ENCODE data around the gene COL13A1. TPM values are rescaled to one million over a fixed set of nuclear protein-coding genes. Genes with fewer than 3 reads are reported as not detected.

The COL13A1 gene
- total and polyA plus RNA-seq, 8 donors, result 2.1 to 68.5 (median 52.4) TPM

DNA sequence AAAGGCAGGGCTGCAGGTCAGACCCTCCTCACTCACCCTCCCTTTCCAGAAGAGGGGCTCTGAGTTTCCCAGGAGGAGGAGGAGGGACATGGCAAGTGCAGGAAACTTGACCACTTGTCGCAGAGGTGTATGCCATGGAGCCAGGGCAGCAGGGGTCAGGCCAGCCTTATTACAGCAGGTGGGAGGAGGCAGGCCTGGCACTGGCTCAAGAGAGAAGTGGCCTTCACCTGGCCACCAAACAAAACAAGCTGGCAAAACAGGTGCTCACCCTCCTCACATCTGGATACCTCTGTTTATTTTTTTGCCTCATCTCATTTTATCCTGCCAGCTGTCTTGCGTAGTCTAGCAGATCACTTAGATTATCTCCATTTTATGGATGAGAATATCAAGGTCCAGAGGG is 12.5 kb downstream of the COL13A1 start:
- TF ChIP-seq, protein P1, sequence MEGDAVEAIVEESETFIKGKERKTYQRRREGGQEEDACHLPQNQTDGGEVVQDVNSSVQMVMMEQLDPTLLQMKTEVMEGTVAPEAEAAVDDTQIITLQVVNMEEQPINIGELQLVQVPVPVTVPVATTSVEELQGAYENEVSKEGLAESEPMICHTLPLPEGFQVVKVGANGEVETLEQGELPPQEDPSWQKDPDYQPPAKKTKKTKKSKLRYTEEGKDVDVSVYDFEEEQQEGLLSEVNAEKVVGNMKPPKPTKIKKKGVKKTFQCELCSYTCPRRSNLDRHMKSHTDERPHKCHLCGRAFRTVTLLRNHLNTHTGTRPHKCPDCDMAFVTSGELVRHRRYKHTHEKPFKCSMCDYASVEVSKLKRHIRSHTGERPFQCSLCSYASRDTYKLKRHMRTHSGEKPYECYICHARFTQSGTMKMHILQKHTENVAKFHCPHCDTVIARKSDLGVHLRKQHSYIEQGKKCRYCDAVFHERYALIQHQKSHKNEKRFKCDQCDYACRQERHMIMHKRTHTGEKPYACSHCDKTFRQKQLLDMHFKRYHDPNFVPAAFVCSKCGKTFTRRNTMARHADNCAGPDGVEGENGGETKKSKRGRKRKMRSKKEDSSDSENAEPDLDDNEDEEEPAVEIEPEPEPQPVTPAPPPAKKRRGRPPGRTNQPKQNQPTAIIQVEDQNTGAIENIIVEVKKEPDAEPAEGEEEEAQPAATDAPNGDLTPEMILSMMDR (IDR thresholded peaks at IDR 0.05), result no peak
- H3K36me3 ChIP-seq, result no peaks in the 10 kb centered on the region
- peaks cover 0 to 6% of the 10 kb centered on the region in 2 donors for H3K4me1 ChIP-seq
- H3K4me3 ChIP-seq, result no peak overlapping the region
- intact Hi-C loops (cut with DNase I), result no loop called here
- H3K27me3 ChIP-seq, result no peaks in the 10 kb centered on the region
- no peak for ATAC-seq
- no peak overlapping the region for H3K27ac ChIP-seq
- peaks cover 0 to 2% of the 10 kb centered on the region in 2 donors for H3K9me3 ChIP-seq
- no peak for DNase-seq

DNA sequence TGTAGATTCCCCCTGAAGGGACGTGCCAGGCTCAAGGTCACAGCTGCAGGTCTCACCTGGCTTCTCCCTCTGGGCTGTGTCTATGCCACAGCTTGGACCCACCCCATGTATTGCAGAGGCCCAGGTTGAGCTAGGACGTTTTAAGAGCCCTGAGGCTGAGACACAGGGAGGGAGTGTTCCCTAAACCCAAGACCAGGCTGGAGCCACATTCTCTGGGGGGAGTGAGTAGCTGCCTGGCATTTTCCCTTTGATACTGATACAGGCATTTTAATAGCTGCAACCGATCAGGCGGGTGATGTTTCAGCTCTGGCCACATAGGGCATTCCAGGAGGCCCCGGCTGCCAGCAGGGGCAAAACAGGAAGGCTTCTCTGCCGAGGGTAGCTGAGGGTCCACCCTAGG is 13.4 kb downstream of the COL13A1 start:
- Histone ChIP-seq H3K36me3 (no peaks in the 10 kb centered on the region), H3K4me3 (no peak overlapping the region), H3K27me3 (no peaks in the 10 kb centered on the region), H3K4me1 (peaks cover 0 to 6% of the 10 kb centered on the region in 2 donors), H3K27ac (no peak overlapping the region), H3K9me3 (peaks cover 0 to 2% of the 10 kb centered on the region in 2 donors)
- DNase-seq (no peak), ATAC-seq (no peak)
- intact Hi-C loops (cut with DNase I), result no loop called here
- TF ChIP-seq, protein P1 (IDR thresholded peaks at IDR 0.05), result no peak

DNA sequence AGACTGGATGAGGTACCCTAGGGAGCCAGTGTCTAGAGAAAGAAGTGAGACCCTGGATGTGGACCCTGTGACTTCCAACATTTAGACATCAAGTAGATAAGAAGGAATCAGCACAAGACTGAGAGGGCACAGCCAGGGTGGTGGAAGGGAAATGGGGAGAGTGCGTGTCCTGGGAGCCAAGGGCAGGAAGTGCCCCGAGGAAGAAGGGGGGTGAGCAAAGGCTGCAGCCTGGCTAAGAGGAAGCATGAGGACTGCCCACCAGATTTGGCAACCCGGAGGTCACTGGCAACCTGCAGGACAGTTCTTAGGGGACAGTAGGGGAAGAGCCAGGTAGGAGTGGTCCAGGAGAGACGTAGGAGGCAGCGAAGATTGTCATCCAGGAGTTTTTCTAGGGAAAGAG is 14.8 kb downstream of the COL13A1 start:
- DNase-seq (no peak), ATAC-seq (peak; percentile 23)
- Histone ChIP-seq H3K27me3 (no peaks in the 10 kb centered on the region), H3K9me3 (peaks cover 0 to 2% of the 10 kb centered on the region in 2 donors), H3K4me1 (peaks cover 0 to 6% of the 10 kb centered on the region in 2 donors), H3K27ac (no peak overlapping the region), H3K4me3 (no peak overlapping the region), H3K36me3 (no peaks in the 10 kb centered on the region)
- intact Hi-C loops (cut with DNase I), result no loop called here
- TF ChIP-seq, protein P1 (IDR thresholded peaks at IDR 0.05), result no peak

DNA sequence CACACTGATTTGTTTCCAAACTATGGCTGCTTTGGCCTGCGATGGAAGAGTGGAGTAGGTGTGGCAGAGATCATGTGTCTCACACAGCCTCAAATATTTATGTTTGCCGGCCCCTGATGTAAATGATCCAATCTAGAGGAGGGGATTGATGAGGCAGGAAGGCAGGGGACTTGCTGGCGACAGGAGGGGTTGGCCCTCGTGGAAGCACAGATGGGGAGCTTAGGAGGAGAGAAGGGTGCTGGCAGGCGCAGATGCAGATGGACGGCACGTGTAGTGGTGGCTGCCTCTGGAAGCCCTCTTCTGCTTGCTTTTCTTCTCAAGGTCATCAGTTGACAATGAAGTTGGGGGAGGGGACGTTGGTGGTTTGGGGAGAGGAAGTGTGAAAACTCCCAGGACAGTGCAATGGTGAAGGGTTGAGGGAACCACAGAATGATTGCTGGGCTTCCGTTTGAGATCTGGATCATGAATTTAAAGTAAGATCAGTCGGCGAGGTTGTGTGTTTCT is 15.4 kb downstream of the COL13A1 start:
- TF ChIP-seq, protein P1 (IDR thresholded peaks at IDR 0.05), result no peak
- H3K27ac ChIP-seq, result peak overlapping the region in 1 of 2 donors; percentile 41
- H3K27me3 ChIP-seq, result no peaks in the 10 kb centered on the region
- ATAC-seq (no peak), DNase-seq (peak in 2 of 4 donors; percentile 69 to 75)
- no peak overlapping the region for H3K4me3 ChIP-seq
- H3K9me3 ChIP-seq, result peaks cover 0 to 2% of the 10 kb centered on the region in 2 donors
- H3K4me1 ChIP-seq, result peaks cover 0 to 6% of the 10 kb centered on the region in 2 donors
- no peaks in the 10 kb centered on the region for H3K36me3 ChIP-seq
- intact Hi-C loops (cut with DNase I), result no loop called here

DNA sequence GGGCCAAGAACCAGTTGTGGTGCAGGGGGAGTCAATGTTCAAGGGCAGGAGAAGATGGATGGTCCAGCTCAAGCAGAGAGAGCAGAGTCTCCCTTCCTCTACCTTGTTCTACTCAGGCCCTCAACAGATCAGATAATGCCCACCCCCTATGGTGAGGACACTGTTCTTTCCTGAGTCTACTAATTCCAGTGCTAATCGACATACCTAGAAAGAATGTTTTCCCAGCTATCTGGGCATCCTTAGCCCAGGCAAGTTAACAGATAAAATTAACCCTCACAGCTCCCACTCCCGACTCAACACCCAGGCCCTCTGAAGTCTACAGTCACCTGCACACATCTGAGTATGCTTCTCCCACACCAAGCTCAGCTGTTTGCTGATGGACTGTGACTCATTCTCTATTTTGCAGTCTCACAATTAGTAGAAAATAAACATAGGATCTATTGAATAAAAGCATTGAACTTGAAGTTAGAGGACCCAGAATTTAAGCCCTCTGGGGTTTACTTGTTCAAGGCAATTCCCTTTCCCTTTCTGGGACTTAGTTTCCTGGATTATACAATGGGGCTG is 17.1 kb downstream of the COL13A1 start:
- Histone ChIP-seq H3K27me3 (no peaks in the 10 kb centered on the region), H3K9me3 (peaks cover 0 to 2% of the 10 kb centered on the region in 2 donors), H3K36me3 (no peaks in the 10 kb centered on the region), H3K4me3 (no peak overlapping the region), H3K4me1 (peaks cover 0 to 6% of the 10 kb centered on the region in 2 donors), H3K27ac (no peak overlapping the region)
- no peak for ATAC-seq
- TF ChIP-seq, protein P1 (IDR thresholded peaks at IDR 0.05), result no peak
- intact Hi-C loops (cut with DNase I), result no loop called here
- no peak for DNase-seq

Measured in left lung (tissue), 10 donors.